Subcutaneous abdominal adipose tissue (tissue), 5 donors: ENCODE data around the gene TTC23.

ENCODE experiments used
- H3K27ac ChIP-seq: one replicate; pipeline ENCODE4 v1.7.0; 2013; ENCODE audit warnings: low read depth, mild to moderate bottlenecking, inconsistent platforms, low read length, moderate library complexity
- H3K27me3 ChIP-seq, 5 donors: one replicate each; pipeline ENCODE4 v1.7.0; 2013; ENCODE audit warnings: low read length in 5 of 5, inconsistent platforms in 1 of 5; ENCODE audit not compliant: control insufficient read depth in 5 of 5, insufficient read depth in 4 of 5
- H3K36me3 ChIP-seq, 5 donors: one replicate each; pipeline ENCODE4 v1.7.0; 2013; ENCODE audit warnings: low read length in 5 of 5; ENCODE audit not compliant: control insufficient read depth in 5 of 5, insufficient read depth in 5 of 5
- H3K4me1 ChIP-seq, 5 donors: one replicate each; pipeline ENCODE4 v1.7.0; 2013; ENCODE audit warnings: low read length in 5 of 5, mild to moderate bottlenecking in 3 of 5, moderate library complexity in 1 of 5; ENCODE audit not compliant: control insufficient read depth in 5 of 5, insufficient read depth in 5 of 5
- H3K4me3 ChIP-seq, 5 donors: one replicate each; pipeline ENCODE4 v1.7.0; 2013; ENCODE audit warnings: low read length in 5 of 5, low read depth in 1 of 5
- H3K9ac ChIP-seq, 5 donors: one replicate each; pipeline ENCODE4 v1.7.0; 2013; ENCODE audit warnings: low read length in 5 of 5, mild to moderate bottlenecking in 4 of 5, moderate library complexity in 3 of 5
- H3K9me3 ChIP-seq, 5 donors: one replicate each; pipeline ENCODE4 v1.7.0; 2013; ENCODE audit warnings: low read length in 5 of 5; ENCODE audit not compliant: control insufficient read depth in 5 of 5
- donor health status: healthy.
- donor health status: healthy.
- donor health status: healthy.
- donor health status: healthy.
- donor health status: healthy.

TTC23 gene

DNA sequence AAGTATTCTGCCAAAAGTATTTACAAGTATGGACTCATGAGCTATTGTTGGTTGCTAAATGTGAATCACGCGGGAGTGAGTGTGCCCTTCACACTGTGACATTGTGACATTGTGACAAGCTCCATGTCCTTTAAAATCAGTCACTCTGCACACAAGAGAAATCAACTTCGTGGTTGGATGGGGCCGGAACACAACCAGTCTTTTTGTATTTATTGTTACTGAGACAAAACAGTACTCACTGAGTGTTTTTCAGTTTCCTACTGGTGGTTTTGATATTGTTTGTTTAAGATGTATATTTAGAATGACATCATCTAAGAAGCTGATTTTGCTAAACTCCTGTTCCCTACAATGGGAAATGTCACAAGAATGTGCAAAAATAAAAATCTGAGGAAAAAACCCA is 114.2 kb downstream of the TTC23 start:
- Histone ChIP-seq H3K27ac (no peak overlapping the region), H3K9me3 (no peaks in the 10 kb centered on the region), H3K4me3 (no peak overlapping the region), H3K9ac (no peak overlapping the region), H3K27me3 (no peaks in the 10 kb centered on the region), H3K36me3 (peaks cover 2 to 51% (median 45%) of the 10 kb centered on the region in 5 donors), H3K4me1 (peaks cover 2 to 21% (median 14%) of the 10 kb centered on the region in 5 donors)

DNA sequence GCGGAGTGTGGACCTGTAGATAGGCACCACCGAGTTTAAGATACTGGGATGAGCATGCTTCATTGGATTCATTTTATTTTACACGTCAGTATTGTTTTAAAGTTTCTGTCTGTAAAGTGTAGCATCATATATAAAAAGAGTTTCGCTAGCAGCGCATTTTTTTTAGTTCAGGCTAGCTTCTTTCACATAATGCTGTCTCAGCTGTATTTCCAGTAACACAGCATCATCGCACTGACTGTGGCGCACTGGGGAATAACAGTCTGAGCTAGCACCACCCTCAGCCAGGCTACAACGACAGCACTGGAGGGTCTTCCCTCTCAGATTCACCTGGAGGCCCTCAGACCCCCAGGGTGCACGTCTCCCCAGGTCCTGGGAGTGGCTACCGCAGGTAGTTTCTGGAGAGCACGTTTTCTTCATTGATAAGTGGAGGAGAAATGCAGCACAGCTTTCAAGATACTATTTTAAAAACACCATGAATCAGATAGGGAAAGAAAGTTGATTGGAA is 115.0 kb downstream of the TTC23 start:
- Histone ChIP-seq H3K4me3 (no peak overlapping the region), H3K36me3 (peaks cover 2 to 59% (median 53%) of the 10 kb centered on the region in 5 donors), H3K9me3 (no peaks in the 10 kb centered on the region), H3K9ac (no peak overlapping the region), H3K27me3 (no peaks in the 10 kb centered on the region), H3K27ac (no peak overlapping the region), H3K4me1 (peaks cover 0 to 22% (median 9%) of the 10 kb centered on the region in 5 donors)

DNA sequence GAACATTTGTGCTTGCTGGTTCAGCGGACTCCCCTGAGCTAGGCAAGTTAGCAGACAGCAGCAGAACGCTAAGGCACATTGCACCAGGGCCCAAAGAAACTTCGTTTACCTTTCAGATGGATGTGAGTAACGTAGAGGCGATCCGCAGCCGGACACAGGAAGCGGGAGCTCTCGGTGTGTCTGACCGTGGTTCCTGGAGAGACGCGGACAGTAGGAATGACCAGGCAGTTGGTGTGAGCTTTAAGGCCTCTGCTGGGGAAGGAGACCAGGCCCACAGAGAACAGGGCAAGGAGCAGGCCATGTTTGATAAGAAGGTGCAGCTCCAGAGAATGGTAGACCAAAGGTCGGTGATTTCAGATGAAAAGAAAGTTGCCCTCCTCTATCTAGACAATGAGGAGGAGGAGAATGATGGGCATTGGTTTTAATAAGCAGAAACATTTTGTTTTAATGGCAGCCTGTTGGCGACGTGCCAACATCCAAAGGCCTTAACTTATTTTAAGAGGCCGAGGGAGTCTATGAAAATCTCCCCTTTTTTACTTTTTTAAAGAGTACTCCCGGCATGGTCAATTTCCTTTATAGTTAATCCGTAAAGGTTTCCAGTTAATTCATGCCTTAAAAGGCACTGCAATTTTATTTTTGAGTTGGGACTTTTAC is 116.6 kb downstream of the TTC23 start:
- Histone ChIP-seq H3K9me3 (no peaks in the 10 kb centered on the region), H3K27ac (no peak overlapping the region), H3K9ac (no peak overlapping the region), H3K4me3 (no peak overlapping the region), H3K36me3 (peaks cover 5 to 53% (median 48%) of the 10 kb centered on the region in 5 donors), H3K27me3 (no peaks in the 10 kb centered on the region), H3K4me1 (peaks cover 0 to 16% (median 0%) of the 10 kb centered on the region in 5 donors)

DNA sequence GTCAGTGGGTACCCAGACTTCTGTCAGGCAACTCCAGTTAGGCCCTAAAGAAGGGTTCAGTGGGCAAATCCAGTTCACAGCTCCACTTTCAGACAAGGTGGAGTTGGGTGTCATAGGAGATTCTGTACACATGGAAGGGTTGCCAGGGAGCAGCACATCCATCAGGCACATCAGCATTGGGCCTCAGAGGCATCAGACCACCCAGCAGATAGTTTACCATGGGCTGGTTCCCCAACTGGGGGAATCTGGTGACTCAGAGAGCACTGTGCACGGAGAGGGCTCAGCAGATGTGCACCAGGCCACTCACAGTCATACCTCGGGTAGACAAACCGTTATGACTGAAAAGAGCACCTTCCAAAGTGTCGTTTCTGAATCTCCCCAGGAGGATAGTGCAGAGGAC is 117.3 kb downstream of the TTC23 start:
- Histone ChIP-seq H3K27ac (no peak overlapping the region), H3K9ac (no peak overlapping the region), H3K4me1 (peaks cover 0 to 16% (median 0%) of the 10 kb centered on the region in 5 donors), H3K9me3 (no peaks in the 10 kb centered on the region), H3K36me3 (peaks cover 9 to 50% (median 47%) of the 10 kb centered on the region in 5 donors), H3K27me3 (no peaks in the 10 kb centered on the region), H3K4me3 (no peak overlapping the region)

DNA sequence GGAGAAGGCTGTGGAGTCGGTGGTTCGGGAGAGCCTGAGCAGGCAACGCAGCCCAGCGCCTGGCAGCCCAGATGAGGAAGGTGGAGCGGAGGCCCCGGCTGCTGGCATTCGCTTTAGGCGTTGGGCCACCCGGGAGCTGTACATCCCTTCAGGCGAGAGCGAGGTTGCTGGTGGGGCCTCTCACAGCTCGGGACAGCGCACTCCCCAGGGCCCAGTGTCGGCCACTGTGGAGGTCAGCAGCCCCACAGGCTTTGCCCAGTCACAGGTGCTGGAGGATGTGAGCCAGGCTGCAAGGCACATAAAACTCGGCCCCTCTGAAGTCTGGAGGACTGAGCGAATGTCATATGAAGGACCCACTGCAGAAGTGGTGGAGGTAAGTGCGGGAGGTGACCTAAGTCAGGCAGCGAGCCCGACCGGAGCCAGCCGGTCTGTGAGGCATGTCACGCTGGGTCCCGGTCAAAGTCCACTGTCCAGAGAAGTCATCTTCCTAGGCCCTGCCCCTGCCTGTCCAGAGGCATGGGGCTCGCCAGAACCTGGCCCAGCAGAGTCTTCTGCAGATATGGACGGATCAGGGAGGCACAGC is 117.8 kb downstream of the TTC23 start:
- no peaks in the 10 kb centered on the region for H3K9me3 ChIP-seq
- H3K4me1 ChIP-seq = peaks cover 0 to 16% (median 0%) of the 10 kb centered on the region in 5 donors
- no peak overlapping the region for H3K9ac ChIP-seq
- peaks cover 9 to 50% (median 44%) of the 10 kb centered on the region in 5 donors for H3K36me3 ChIP-seq
- no peak overlapping the region for H3K4me3 ChIP-seq
- H3K27me3 ChIP-seq = no peaks in the 10 kb centered on the region
- H3K27ac ChIP-seq = no peak overlapping the region

DNA sequence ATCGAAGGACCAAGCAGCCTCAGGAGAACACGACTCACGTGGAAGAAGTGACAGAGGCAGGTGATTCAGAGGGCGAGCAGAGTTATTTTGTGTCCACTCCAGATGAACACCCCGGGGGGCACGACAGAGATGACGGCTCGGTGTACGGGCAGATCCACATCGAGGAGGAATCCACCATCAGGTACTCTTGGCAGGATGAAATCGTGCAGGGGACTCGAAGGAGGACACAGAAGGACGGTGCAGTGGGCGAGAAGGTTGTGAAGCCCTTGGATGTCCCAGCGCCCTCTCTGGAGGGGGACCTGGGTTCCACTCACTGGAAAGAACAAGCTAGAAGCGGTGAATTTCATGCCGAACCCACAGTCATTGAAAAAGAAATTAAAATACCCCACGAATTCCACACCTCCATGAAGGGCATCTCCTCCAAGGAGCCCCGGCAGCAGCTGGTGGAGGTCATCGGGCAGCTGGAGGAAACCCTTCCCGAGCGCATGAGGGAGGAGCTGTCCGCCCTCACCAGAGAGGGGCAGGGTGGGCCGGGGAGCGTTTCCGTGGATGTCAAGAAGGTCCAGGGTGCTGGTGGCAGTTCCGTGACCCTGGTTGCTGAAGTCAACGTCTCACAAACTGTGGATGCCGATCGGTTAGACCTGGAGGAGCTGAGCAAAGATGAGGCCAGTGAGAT is 118.5 kb downstream of the TTC23 start:
- no peak overlapping the region for H3K9ac ChIP-seq
- H3K36me3 ChIP-seq = peaks cover 9 to 51% (median 40%) of the 10 kb centered on the region in 5 donors
- peaks cover 0 to 16% (median 0%) of the 10 kb centered on the region in 5 donors for H3K4me1 ChIP-seq
- no peak overlapping the region for H3K4me3 ChIP-seq
- H3K9me3 ChIP-seq = no peaks in the 10 kb centered on the region
- H3K27me3 ChIP-seq = no peaks in the 10 kb centered on the region
- H3K27ac ChIP-seq = no peak overlapping the region

DNA sequence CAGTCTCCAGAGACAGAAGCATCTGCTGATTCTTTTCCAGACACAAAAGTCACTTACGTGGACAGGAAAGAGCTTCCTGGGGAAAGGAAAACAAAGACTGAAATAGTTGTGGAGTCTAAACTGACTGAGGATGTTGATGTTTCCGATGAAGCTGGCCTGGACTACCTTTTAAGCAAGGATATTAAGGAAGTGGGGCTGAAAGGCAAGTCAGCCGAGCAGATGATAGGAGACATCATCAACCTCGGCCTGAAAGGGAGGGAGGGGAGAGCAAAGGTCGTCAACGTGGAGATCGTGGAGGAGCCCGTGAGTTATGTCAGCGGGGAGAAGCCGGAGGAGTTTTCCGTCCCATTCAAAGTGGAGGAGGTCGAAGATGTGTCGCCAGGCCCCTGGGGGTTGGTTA is 119.1 kb downstream of the TTC23 start:
- no peak overlapping the region for H3K27ac ChIP-seq
- H3K9ac ChIP-seq = peak overlapping the region in 1 of 5 donors; percentile 41
- peaks cover 9 to 48% (median 40%) of the 10 kb centered on the region in 5 donors for H3K36me3 ChIP-seq
- no peaks in the 10 kb centered on the region for H3K9me3 ChIP-seq
- H3K27me3 ChIP-seq = no peaks in the 10 kb centered on the region
- H3K4me1 ChIP-seq = peaks cover 0 to 17% (median 4%) of the 10 kb centered on the region in 5 donors
- H3K4me3 ChIP-seq = no peak overlapping the region

DNA sequence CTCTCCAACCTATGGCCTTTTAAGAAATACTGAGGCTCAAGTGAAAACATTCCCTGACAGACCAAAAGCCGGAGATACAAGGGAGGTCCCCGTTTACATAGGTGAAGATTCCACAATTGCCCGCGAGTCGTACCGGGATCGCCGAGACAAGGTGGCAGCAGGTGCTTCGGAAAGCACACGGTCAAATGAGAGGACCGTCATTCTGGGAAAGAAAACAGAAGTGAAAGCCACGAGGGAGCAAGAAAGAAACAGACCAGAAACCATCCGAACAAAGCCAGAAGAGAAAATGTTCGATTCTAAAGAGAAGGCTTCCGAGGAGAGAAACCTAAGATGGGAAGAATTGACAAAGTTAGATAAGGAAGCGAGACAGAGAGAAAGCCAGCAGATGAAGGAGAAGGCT is 119.7 kb downstream of the TTC23 start:
- H3K9me3 ChIP-seq = no peaks in the 10 kb centered on the region
- no peaks in the 10 kb centered on the region for H3K27me3 ChIP-seq
- H3K36me3 ChIP-seq = peaks cover 9 to 48% (median 40%) of the 10 kb centered on the region in 5 donors
- no peak overlapping the region for H3K4me3 ChIP-seq
- H3K9ac ChIP-seq = no peak overlapping the region
- no peak overlapping the region for H3K27ac ChIP-seq
- H3K4me1 ChIP-seq = peaks cover 0 to 24% (median 10%) of the 10 kb centered on the region in 5 donors

DNA sequence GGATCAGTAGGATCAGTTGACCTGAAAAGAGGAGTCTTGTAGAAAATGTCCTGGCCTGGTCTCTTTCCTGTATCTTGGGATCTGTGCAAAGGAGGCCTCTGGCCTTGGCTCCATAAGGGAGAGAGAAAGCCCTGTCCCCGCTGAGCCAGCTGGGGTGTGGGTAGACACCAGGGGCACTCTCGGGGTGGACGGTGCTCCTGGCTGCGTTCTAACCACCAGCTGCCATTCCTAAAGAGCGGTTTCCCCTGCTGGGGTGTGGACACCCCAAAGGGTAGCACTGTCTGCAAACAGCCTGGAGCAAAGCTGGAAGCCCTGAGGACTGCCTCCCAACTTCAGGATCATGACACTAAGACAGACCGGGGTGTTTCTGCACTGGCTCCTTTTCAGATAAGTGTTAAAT is 121.0 kb downstream of the TTC23 start:
- H3K4me3 ChIP-seq = no peak overlapping the region
- no peak overlapping the region for H3K9ac ChIP-seq
- H3K9me3 ChIP-seq = no peaks in the 10 kb centered on the region
- peaks cover 9 to 44% (median 36%) of the 10 kb centered on the region in 5 donors for H3K36me3 ChIP-seq
- H3K4me1 ChIP-seq = peaks cover 0 to 36% (median 23%) of the 10 kb centered on the region in 5 donors
- no peak overlapping the region for H3K27ac ChIP-seq
- no peaks in the 10 kb centered on the region for H3K27me3 ChIP-seq

DNA sequence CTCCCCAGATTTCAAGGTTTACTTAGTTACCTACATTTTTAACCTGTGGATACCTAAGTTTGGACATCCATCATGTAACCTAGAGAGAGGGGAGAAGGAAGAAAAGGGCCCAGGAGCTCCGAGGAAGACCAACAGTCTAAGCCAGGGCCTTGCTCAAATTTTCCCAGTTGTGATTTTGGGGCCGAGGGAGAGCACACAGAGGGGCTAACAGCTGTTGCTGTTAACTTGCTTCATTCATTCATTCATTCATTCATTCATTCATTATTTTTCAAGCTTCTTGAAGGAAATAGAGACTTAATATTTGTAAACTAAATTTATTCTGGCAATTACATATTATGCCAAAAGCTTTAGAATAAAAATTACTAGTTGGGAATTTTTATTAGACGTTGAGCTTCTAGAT is 121.6 kb downstream of the TTC23 start:
- H3K36me3 ChIP-seq = peaks cover 9 to 44% (median 35%) of the 10 kb centered on the region in 5 donors
- H3K9me3 ChIP-seq = no peaks in the 10 kb centered on the region
- H3K9ac ChIP-seq = no peak overlapping the region
- H3K4me3 ChIP-seq = no peak overlapping the region
- no peaks in the 10 kb centered on the region for H3K27me3 ChIP-seq
- H3K4me1 ChIP-seq = peaks cover 0 to 42% (median 29%) of the 10 kb centered on the region in 5 donors
- H3K27ac ChIP-seq = no peak overlapping the region
